Measurements from ENCODE around the gene C7orf57. TPM values are rescaled to one million over a fixed set of nuclear protein-coding genes. Genes with fewer than 3 reads are reported as not detected.
A peak's percentile ranks its signal among the peaks of the same experiment; 100 is the strongest.

The C7orf57 gene
- total RNA-seq, 1 experiment from 2014 or later: 0.15 TPM

DNA sequence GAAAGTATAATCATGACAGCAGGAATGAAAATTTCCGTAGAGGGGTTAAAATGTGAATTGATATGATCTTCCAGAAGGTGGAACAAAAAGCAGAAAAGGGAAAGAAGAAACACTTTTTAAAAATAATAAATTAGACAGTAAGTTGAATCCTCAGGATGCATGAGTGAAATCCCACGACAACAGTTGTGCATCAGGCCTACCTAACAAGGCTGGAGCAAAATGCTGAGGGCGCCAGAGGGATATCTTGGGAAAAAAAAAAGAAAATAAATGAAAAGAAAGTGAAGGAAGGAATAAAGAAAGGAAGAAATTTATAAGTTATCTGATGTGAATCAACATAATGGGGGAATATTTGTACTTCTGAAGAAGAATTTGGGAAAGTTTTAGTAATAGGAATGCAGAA lies 42.9 kb upstream of the C7orf57 start:
- no peak overlapping the region for H3K4me2 ChIP-seq (ENCODE audit: low read length)
- H3K27ac ChIP-seq (ENCODE audit: low read depth, low read length): no peak overlapping the region
- no peak for ATAC-seq
- no peaks in the 10 kb centered on the region for H3K9me2 ChIP-seq (ENCODE audit: insufficient read depth)
- ChIA-PET RAD21 (ENCODE audit: low non-redundant PET in 1 of 2, low total read pairs in 2 of 2, uncharacterized antibody in 2 of 2, unreplicated experiment in 2 of 2) (no interaction called here), CTCF (interaction anchor here (1.3 to 1.4 kb wide), 3 partner anchors 96 to 118 kb away, joined by 4 to 10 read pairs (median 5); no protein-coding TSS in a partner anchor), POLR2A (no interaction called here)
- peaks cover 2 to 5% of the 10 kb centered on the region in 2 experiments; a peak in 2 of 4 replicates for H3K4me1 ChIP-seq (ENCODE audit: control insufficient read depth in 1 of 2, insufficient read depth in 2 of 2, low read length in 2 of 2)
- H3K79me2 ChIP-seq (ENCODE audit: insufficient read depth, low read length): no peaks in the 10 kb centered on the region
- no TSS peak for BruUV-seq (replicated peaks)
- H3K9me3 ChIP-seq (ENCODE audit: control insufficient read depth in 1 of 2, insufficient read depth in 1 of 2, low read depth in 1 of 2, low read length in 2 of 2): no peaks in the 10 kb centered on the region
- H4K20me1 ChIP-seq (ENCODE audit: insufficient read depth): no peaks in the 10 kb centered on the region
- intact Hi-C loops (cut with micrococcal nuclease): no loop called here
- DNase-seq (ENCODE audit: low read depth, low spot score): no peak
- H3K4me3 ChIP-seq (replicated peaks in 1 of 2; ENCODE audit: low read depth in 1 of 2, low read length in 2 of 2): no peak overlapping the region
- H2AFZ ChIP-seq (ENCODE audit: low read depth, low read length, poor library complexity, severe bottlenecking): no peak overlapping the region
- no peaks in the 10 kb centered on the region for H3K36me3 ChIP-seq (ENCODE audit: control insufficient read depth in 1 of 2, insufficient read depth in 2 of 2, low read length in 2 of 2)
- H3K27me3 ChIP-seq (ENCODE audit: insufficient read depth, low read length): no peaks in the 10 kb centered on the region
- no peak overlapping the region for H3K9ac ChIP-seq (ENCODE audit: low read length)
- TF ChIP-seq RAD21 (IDR thresholded peaks at IDR 0.05; ENCODE audit: low read depth) (peak; percentile 46; the same call in 1 of the 2 replicates), ZFX (IDR thresholded peaks at IDR 0.05) (no peak), YY1 (IDR thresholded peaks at IDR 0.05; ENCODE audit: extremely low read depth, insufficient replicate concordance, low read depth, low read length) (no peak), CBX3 (IDR thresholded peaks at IDR 0.05; ENCODE audit: low read depth) (no peak), CEBPB (IDR thresholded peaks at IDR 0.05; ENCODE audit: low read depth) (no peak), EGR1 (IDR thresholded peaks at IDR 0.05; ENCODE audit: low read depth) (no peak), POLR2A (IDR thresholded peaks at IDR 0.05; ENCODE audit: borderline replicate concordance, extremely low read depth, insufficient read depth, insufficient read length) (no peak), POLR2AphosphoS5 (IDR thresholded peaks at IDR 0.05; ENCODE audit: low read depth, low read length) (no peak), TCF7L2 (IDR thresholded peaks at IDR 0.05; ENCODE audit: borderline replicate concordance, extremely low read depth, insufficient read depth, insufficient read length) (no peak), SIN3A (IDR thresholded peaks at IDR 0.05; ENCODE audit: low read depth) (no peak)
- TF ChIP-seq, protein P1, sequence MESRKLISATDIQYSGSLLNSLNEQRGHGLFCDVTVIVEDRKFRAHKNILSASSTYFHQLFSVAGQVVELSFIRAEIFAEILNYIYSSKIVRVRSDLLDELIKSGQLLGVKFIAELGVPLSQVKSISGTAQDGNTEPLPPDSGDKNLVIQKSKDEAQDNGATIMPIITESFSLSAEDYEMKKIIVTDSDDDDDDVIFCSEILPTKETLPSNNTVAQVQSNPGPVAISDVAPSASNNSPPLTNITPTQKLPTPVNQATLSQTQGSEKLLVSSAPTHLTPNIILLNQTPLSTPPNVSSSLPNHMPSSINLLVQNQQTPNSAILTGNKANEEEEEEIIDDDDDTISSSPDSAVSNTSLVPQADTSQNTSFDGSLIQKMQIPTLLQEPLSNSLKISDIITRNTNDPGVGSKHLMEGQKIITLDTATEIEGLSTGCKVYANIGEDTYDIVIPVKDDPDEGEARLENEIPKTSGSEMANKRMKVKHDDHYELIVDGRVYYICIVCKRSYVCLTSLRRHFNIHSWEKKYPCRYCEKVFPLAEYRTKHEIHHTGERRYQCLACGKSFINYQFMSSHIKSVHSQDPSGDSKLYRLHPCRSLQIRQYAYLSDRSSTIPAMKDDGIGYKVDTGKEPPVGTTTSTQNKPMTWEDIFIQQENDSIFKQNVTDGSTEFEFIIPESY (IDR thresholded peaks at IDR 0.05; ENCODE audit: extremely low read depth, insufficient replicate concordance, low read length): no peak
- TF ChIP-seq, protein P2, sequence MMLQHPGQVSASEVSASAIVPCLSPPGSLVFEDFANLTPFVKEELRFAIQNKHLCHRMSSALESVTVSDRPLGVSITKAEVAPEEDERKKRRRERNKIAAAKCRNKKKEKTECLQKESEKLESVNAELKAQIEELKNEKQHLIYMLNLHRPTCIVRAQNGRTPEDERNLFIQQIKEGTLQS (IDR thresholded peaks at IDR 0.05): no peak
- TF ChIP-seq, protein P3, sequence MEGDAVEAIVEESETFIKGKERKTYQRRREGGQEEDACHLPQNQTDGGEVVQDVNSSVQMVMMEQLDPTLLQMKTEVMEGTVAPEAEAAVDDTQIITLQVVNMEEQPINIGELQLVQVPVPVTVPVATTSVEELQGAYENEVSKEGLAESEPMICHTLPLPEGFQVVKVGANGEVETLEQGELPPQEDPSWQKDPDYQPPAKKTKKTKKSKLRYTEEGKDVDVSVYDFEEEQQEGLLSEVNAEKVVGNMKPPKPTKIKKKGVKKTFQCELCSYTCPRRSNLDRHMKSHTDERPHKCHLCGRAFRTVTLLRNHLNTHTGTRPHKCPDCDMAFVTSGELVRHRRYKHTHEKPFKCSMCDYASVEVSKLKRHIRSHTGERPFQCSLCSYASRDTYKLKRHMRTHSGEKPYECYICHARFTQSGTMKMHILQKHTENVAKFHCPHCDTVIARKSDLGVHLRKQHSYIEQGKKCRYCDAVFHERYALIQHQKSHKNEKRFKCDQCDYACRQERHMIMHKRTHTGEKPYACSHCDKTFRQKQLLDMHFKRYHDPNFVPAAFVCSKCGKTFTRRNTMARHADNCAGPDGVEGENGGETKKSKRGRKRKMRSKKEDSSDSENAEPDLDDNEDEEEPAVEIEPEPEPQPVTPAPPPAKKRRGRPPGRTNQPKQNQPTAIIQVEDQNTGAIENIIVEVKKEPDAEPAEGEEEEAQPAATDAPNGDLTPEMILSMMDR (IDR thresholded peaks at IDR 0.05 in 2 of 3, conservative IDR thresholded peaks at IDR 0.05 in 1 of 3; ENCODE audit: borderline replicate concordance in 1 of 3, insufficient read depth in 1 of 3, low read depth in 2 of 3, low read length in 2 of 3): peak in 1 of 3 experiments; percentile 26; a peak in 1 of 6 replicates

Data from HCT116 (cell line).